Neuronal stem cell (in vitro differentiated cells): ENCODE measurements around the gene APOM. TPM values are rescaled to one million over a fixed set of nuclear protein-coding genes. Genes with fewer than 3 reads are reported as not detected.

Experiments used
- DNase-seq: peaks from one replicate; pipeline ENCODE4 v3.0.0-alpha.2; 2013; ENCODE audit warnings: low spot score
- H2AFZ ChIP-seq: one replicate; pipeline ENCODE4 v1.6.1; 2013; ENCODE audit warnings: mild to moderate bottlenecking, low read length, inconsistent platforms
- H2AK5ac ChIP-seq: 2 replicates; pipeline ENCODE4 v1.6.1; 2013; ENCODE audit warnings: low read depth, mild to moderate bottlenecking, inconsistent platforms, low read length, moderate library complexity, mixed read lengths
- H2BK120ac ChIP-seq: 2 replicates; pipeline ENCODE4 v1.6.1; 2013; ENCODE audit warnings: low read depth, mild to moderate bottlenecking, inconsistent platforms, low read length, moderate library complexity, mixed read lengths
- H2BK12ac ChIP-seq: one replicate; pipeline ENCODE4 v1.6.1; 2013; ENCODE audit warnings: low read length, inconsistent platforms
- H2BK15ac ChIP-seq: 2 replicates; pipeline ENCODE4 v1.6.1; 2013; ENCODE audit warnings: mild to moderate bottlenecking, low read length, inconsistent platforms, mixed read lengths
- H2BK5ac ChIP-seq: one replicate; pipeline ENCODE4 v1.6.1; 2013; ENCODE audit warnings: inconsistent platforms, mild to moderate bottlenecking, low read length, moderate library complexity
- H3K14ac ChIP-seq: one replicate; pipeline ENCODE4 v1.6.1; 2013; ENCODE audit warnings: low read length, inconsistent platforms
- H3K18ac ChIP-seq: 2 replicates; pipeline ENCODE4 v1.6.1; 2013; ENCODE audit warnings: low read length, inconsistent platforms
- H3K23ac ChIP-seq: 2 replicates; pipeline ENCODE4 v1.6.1; 2013; ENCODE audit warnings: low read depth, mild to moderate bottlenecking, mixed read lengths, low read length, inconsistent platforms; ENCODE audit not compliant: poor library complexity
- H3K27ac ChIP-seq: replicated peaks from 3 replicates; pipeline ENCODE4 v1.5.1; 2013; ENCODE audit warnings: low read length, inconsistent platforms
- H3K27me3 ChIP-seq, 3 experiments: 2 replicates each; pipeline ENCODE4 v1.6.1; 2013; ENCODE audit warnings: low read length in 3 of 3, mild to moderate bottlenecking in 2 of 3, inconsistent platforms in 1 of 3, low read depth in 1 of 3, mixed read lengths in 1 of 3, moderate library complexity in 1 of 3; ENCODE audit not compliant: control insufficient read depth in 3 of 3, insufficient read depth in 3 of 3
- H3K36me3 ChIP-seq, 2 donors: replicated peaks in 1 of 2; 2 replicates each; pipeline ENCODE4 v1.6.1; 2013; ENCODE audit warnings: low read length in 2 of 2; ENCODE audit not compliant: control insufficient read depth in 2 of 2, insufficient read depth in 2 of 2
- H3K4ac ChIP-seq: 2 replicates; pipeline ENCODE4 v1.6.1; 2013; ENCODE audit warnings: inconsistent platforms, mild to moderate bottlenecking, low read length, moderate library complexity
- H3K4me1 ChIP-seq, 2 donors: 1 replicate in 1 of 2; 2 replicates in 1 of 2; pipeline ENCODE4 v1.6.1; 2013; ENCODE audit warnings: low read length in 2 of 2, low read depth in 1 of 2; ENCODE audit not compliant: control insufficient read depth in 2 of 2, insufficient read depth in 1 of 2
- H3K4me2 ChIP-seq: one replicate; pipeline ENCODE4 v1.6.1; 2013; ENCODE audit warnings: mild to moderate bottlenecking, low read length, inconsistent platforms; ENCODE audit not compliant: insufficient read depth, poor library complexity, severe bottlenecking
- H3K4me3 ChIP-seq, 2 donors: 2 replicates each; pipeline ENCODE4 v1.5.1; 2013; ENCODE audit warnings: low read length in 2 of 2, mild to moderate bottlenecking in 2 of 2, inconsistent platforms in 1 of 2, moderate library complexity in 1 of 2
- H3K79me1 ChIP-seq: one replicate; pipeline ENCODE4 v1.6.1; 2013; ENCODE audit warnings: low read depth, mild to moderate bottlenecking, inconsistent platforms, low read length, moderate library complexity
- H3K9ac ChIP-seq: one replicate; pipeline ENCODE4 v1.6.1; 2013; ENCODE audit warnings: mild to moderate bottlenecking, low read depth, low read length, inconsistent platforms; ENCODE audit not compliant: poor library complexity
- H3K9me3 ChIP-seq, 2 donors: replicated peaks in 1 of 2; 2 replicates each; pipeline versions ENCODE3 to v1.6.1; 2013; ENCODE audit warnings: low read length in 2 of 2, mild to moderate bottlenecking in 2 of 2, inconsistent platforms in 1 of 2, low read depth in 1 of 2, mixed read lengths in 1 of 2, moderate library complexity in 1 of 2; ENCODE audit not compliant: control insufficient read depth in 2 of 2, insufficient read depth in 1 of 2
- H4K8ac ChIP-seq: one replicate; pipeline ENCODE4 v1.6.1; 2013; ENCODE audit warnings: low read depth, mild to moderate bottlenecking, inconsistent platforms, low read length, moderate library complexity
- H4K91ac ChIP-seq: one replicate; pipeline ENCODE4 v1.6.1; 2013; ENCODE audit warnings: low read length, low read depth, mild to moderate bottlenecking, inconsistent platforms; ENCODE audit not compliant: poor library complexity
- WGBS, 2 donors: extraction: QIAGEN DNeasy Blood & Tissue Kit; methylation state at CpG; one replicate each; pipeline ENCODE4 v1.1.7; 2013; ENCODE audit warnings: missing lambda C conversion rate in 2 of 2, mixed read lengths in 1 of 2; ENCODE audit not compliant: insufficient read length in 2 of 2, insufficient replicate concordance in 1 of 2; ENCODE audit errors: extremely low coverage in 2 of 2; 5-methylcytosine and 5-hydroxymethylcytosine counted together
- small RNA-seq: library from polyadenylated mRNA; stranded (forward); fragments of <200 nt; extraction: miRNeasy Mini kit (QIAGEN cat#:217004); gene quantifications from one replicate; pipeline ENCODE3, GENCODE V24; 2013; ENCODE audit not compliant: insufficient read depth

The APOM gene

GRCh38 chr6:31705931-31706330 is 50.2 kb downstream of the APOM start:
- H3K4me2 ChIP-seq = no peak overlapping the region
- H3K79me1 ChIP-seq = peaks cover 3% of the 10 kb centered on the region
- H3K9ac ChIP-seq = no peak overlapping the region
- H3K27ac ChIP-seq = no peak overlapping the region
- no peaks in the 10 kb centered on the region for H3K9me3 ChIP-seq
- peaks cover 6 to 10% of the 10 kb centered on the region in 2 donors for H3K4me1 ChIP-seq
- H4K8ac ChIP-seq = no peak overlapping the region
- no peak overlapping the region for H2AK5ac ChIP-seq
- no peak overlapping the region for H2BK5ac ChIP-seq
- H3K36me3 ChIP-seq = peaks cover 2 to 8% of the 10 kb centered on the region in 2 donors
- no peak overlapping the region for H3K4me3 ChIP-seq
- H2BK15ac ChIP-seq = no peak overlapping the region
- no peak overlapping the region for H3K14ac ChIP-seq
- H2BK12ac ChIP-seq = no peak overlapping the region
- H3K4ac ChIP-seq = no peak overlapping the region
- no peak for DNase-seq
- no peak overlapping the region for H2BK120ac ChIP-seq
- peaks cover 0 to 4% (median 0%) of the 10 kb centered on the region in 3 experiments for H3K27me3 ChIP-seq
- H2AFZ ChIP-seq = no peak overlapping the region
- no CpG with 5 or more reads among the region's 6 CpGs for WGBS, 2 donors
- no peak overlapping the region for H3K18ac ChIP-seq
- H3K23ac ChIP-seq = no peak overlapping the region
- no peak overlapping the region for H4K91ac ChIP-seq

GRCh38 chr6:31706599-31706998 is 50.9 kb downstream of the APOM start, which contains the start of gene LY6G6F:
LY6G6F (plus strand) TSS chr6:31706866; CDS start chr6:31706907, 41 bp downstream.
- Histone ChIP-seq H3K4ac (no peak within 1 kb of the TSS), H4K8ac (no peak within 1 kb of the TSS), H3K18ac (no peak within 1 kb of the TSS), H3K14ac (no peak within 1 kb of the TSS), H4K91ac (no peak within 1 kb of the TSS), H2AFZ (no peak within 1 kb of the TSS), H3K4me3 (peak within 1 kb of the TSS in 1 of 2 donors; percentile 15), H2BK15ac (peak within 1 kb of the TSS; percentile 75), H3K23ac (no peak within 1 kb of the TSS), H3K79me1 (peaks cover 3% of the 10 kb centered on the region), H3K36me3 (peaks cover 0 to 1% of the 10 kb centered on the region in 2 donors), H3K27me3 (peaks cover 0 to 4% (median 0%) of the 10 kb centered on the region in 3 experiments), H3K9me3 (no peaks in the 10 kb centered on the region), H3K4me2 (no peak within 1 kb of the TSS), H3K27ac (no peak within 1 kb of the TSS), H2BK120ac (no peak within 1 kb of the TSS), H3K4me1 (peaks cover 4 to 9% of the 10 kb centered on the region in 2 donors), H3K9ac (no peak within 1 kb of the TSS), H2BK12ac (no peak within 1 kb of the TSS), H2AK5ac (peak within 1 kb of the TSS; percentile 88), H2BK5ac (no peak within 1 kb of the TSS)
- WGBS, 2 donors = no CpG with 5 or more reads among the region's 3 CpGs
- no peak for DNase-seq

DNA sequence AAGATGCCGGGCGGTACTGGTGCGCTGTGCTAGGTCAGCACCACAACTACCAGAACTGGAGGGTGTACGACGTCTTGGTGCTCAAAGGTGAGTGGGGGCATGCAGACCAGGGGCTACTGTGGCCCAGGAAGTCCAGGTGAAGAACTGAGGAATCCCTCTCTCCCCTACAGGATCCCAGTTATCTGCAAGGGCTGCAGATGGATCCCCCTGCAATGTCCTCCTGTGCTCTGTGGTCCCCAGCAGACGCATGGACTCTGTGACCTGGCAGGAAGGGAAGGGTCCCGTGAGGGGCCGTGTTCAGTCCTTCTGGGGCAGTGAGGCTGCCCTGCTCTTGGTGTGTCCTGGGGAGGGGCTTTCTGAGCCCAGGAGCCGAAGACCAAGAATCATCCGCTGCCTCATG is 52.0 kb downstream of the APOM start:
- H3K18ac ChIP-seq = no peak overlapping the region
- no peak overlapping the region for H2BK5ac ChIP-seq
- no peak overlapping the region for H4K91ac ChIP-seq
- no peak overlapping the region for H3K4me2 ChIP-seq
- no peak overlapping the region for H4K8ac ChIP-seq
- H3K4me3 ChIP-seq = no peak overlapping the region
- no CpG with 5 or more reads among the region's 10 CpGs for WGBS, 2 donors
- no peak overlapping the region for H3K14ac ChIP-seq
- DNase-seq = no peak
- peaks cover 0 to 3% of the 10 kb centered on the region in 2 donors for H3K4me1 ChIP-seq
- H2AFZ ChIP-seq = no peak overlapping the region
- H3K79me1 ChIP-seq = no peaks in the 10 kb centered on the region
- no peak overlapping the region for H2BK15ac ChIP-seq
- H3K9ac ChIP-seq = no peak overlapping the region
- no peak overlapping the region for H2AK5ac ChIP-seq
- H3K23ac ChIP-seq = no peak overlapping the region
- no peak overlapping the region for H2BK120ac ChIP-seq
- no peaks in the 10 kb centered on the region for H3K9me3 ChIP-seq
- H2BK12ac ChIP-seq = no peak overlapping the region
- no peak overlapping the region for H3K27ac ChIP-seq
- no peak overlapping the region for H3K4ac ChIP-seq
- peaks cover 0 to 4% (median 0%) of the 10 kb centered on the region in 3 experiments for H3K27me3 ChIP-seq
- H3K36me3 ChIP-seq = no peaks in the 10 kb centered on the region

Small RNA genes within 50 kb of the gene (small RNA-seq; reads per million reads assigned to genes)
- gene MIR4646 (2.0 reads per million), gene MIR6832 (not detected), gene RF00019 (not detected), gene SNORA38 (70.2 reads per million, percentile 95 among the genes with 10 or more reads in this experiment), gene UQCRHP1 (not detected)
